NCI-H82 treated with DMSO at 0.1 percent for 48 hours (cell line): ENCODE measurements around the gene TRIM7.

Source experiments
- DNase-seq: peaks from one replicate; lab custom pipeline; 2025; ENCODE audit not compliant: unreplicated experiment; lab: John Stamatoyannopoulos, UW

TRIM7 gene

DNA sequence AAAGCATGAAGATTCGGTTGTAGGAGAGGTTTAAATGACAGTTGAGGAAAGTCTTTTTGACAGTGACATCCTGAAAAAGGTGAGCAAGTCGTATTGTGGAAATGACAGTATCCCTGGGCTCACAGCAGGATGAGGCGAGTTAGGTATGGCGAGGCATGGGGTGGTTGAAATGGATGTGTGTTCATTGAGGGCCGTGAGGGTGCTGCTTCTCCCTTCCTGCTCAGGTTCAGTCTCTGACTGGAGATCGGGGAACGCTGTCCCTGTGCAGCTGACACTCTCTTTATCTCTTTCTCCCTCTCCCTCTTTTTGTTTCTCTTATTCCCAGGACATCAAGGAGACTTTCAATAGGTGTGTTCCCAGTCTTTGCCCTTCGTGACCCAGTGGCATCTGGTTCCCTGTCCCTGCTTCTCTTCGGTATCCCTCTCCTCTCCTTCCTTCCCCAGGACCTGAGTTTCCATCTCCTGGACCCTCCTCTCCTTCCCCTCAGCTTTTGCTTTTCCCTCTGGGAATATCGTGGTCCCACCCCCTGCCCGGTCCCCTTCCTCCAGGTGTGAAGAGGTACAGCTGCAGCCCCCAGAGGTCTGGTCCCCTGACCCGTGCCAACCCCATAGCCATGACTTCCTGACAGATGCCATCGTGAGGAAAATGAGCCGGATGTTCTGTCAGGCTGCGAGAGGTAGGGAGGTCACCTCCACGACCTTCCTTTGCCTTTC, 28.2 kb upstream of the TRIM7 start:
- no peak for DNase-seq

- no peak for DNase-seq
These were observed 27.6 kb upstream of the TRIM7 start for GRCh38 chr5:181232593-181232992.

DNA sequence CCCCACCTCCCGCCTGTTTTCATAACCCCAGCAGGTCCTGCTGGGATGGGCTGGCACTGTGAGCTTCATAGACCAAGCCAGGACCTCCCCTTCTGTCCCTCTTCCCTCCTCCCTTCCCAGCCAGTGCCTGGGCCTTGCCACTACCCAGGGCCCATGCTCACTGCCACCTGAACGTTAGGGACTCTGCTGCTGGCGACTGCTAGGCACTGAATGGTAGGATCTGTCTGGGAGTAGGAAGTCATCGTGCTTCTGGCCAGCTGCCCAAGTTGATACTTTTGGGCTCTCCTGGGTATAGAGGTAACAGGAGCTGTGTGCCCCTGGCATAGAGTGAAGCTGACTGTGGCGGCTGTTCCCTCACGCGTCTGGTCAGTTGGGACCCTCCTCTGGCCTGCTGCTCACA, 26.4 kb upstream of the TRIM7 start:
- no peak for DNase-seq

- DNase-seq, result no peak
These were observed 25.6 kb upstream of the TRIM7 start for GRCh38 chr5:181230551-181230950.

GRCh38 chr5:181229996-181230395, 25.0 kb upstream of the TRIM7 start:
- no peak for DNase-seq

GRCh38 chr5:181224390-181225229, 19.6 kb upstream of the TRIM7 start:
- DNase-seq, result no peak

DNA sequence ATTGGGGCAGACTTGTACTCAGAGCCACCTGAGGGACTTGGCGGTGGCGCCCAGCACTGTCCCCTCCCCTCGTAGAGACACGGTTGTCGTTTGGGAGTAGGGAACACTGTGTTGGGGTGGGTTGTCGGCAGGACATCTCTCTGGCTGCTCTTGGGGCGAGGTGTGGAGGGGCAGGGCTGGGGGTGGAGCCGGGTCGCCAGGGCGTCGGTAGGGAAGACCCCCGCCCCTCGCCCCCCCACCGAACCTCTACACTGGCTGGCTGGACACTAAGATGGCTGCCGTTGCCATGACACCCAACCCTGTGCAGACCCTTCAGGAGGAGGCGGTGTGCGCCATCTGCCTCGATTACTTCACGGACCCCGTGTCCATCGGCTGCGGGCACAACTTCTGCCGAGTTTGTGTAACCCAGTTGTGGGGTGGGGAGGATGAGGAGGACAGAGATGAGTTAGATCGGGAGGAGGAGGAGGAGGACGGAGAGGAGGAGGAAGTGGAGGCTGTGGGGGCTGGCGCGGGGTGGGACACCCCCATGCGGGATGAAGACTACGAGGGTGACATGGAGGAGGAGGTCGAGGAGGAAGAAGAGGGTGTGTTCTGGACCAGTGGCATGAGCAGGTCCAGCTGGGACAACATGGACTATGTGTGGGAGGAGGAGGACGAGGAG, 18.9 kb upstream of the TRIM7 start:
- DNase-seq, result no peak

GRCh38 chr5:181223058-181223728, 18.2 kb upstream of the TRIM7 start, which contains the start of gene TRIM41:
Gene TRIM41 (plus strand): TSS chr5:181223281. CDS start chr5:181224000, 719 bp downstream.
- no peak for DNase-seq

DNA sequence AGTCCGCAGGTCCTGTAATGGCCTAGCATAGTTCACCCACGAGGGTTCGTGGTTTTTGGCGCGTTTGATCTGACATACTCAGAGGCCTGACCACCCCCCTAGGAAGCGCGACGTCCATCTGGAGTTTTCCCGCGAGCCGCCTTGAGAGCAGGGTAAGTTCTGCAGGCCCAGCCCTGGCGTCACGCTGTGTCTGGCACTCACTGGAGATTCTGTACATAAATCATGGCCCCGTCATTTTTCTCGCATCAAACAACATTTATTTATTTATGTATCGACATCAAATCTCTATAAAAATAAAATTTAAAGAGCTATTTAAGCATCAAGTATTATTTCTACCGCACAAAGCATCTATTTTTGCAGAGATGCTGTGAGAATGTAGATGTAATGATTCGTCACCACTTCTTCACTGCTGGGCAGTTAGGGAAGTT, 17.6 kb upstream of the TRIM7 start:
- DNase-seq, result no peak

DNA sequence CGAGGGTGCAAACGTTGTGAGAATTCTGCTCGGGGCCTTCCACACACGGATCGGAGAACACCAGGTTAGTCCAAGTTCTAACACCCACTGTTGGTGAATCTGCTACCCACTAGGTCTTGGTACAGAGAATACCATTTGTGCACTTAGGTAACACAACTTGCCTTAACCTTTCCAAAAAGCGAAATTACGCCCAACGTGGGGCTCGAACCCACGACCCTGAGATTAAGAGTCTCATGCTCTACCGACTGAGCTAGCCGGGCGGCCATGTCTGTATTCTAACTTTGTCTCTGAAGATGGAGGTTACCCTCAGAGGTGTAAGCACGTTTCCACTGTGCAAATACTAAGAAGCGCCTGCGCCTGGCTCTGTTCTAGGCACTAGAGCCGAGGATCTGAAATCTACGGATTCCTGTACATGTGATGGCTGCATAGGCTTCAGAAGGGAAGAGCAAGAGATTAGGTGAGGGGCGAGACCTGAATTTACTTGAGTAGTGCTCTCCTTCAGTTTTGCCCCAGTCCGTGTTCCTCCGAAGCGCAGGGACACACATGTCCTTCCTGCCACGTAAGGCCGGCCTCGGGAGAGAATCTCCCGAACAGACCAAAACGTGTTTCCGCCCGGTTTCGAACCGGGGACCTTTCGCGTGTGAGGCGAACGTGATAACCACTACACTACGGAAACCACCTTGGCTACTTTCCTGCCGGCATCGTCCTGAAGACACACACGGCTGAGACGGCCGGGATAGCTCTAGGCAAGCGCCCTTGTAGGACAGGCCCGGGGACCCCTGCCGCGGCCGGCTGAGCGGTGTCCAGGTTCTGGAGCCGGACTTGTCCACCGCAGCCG, 17.0 kb upstream of the TRIM7 start:
- DNase-seq, result no peak

GRCh38 chr5:181221105-181221791, 16.3 kb upstream of the TRIM7 start:
- no peak for DNase-seq

DNA sequence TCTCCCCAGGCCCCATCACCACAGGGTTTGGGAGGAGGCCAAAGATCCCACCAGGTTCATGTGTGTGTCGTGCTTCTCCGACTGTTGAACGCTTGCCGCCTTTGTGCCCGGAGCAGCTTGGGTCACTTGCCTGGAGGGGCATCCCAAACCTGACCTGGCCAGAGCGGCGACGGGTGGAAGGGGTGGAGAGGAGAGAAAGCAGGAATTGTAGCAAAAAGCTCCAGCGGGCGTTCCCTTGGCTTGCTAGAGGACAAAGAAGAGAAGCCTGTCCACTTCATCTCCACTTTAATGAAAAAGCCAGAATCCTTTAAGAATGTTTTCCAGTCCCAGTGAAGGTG, 15.2 kb upstream of the TRIM7 start:
- no peak for DNase-seq

DNA sequence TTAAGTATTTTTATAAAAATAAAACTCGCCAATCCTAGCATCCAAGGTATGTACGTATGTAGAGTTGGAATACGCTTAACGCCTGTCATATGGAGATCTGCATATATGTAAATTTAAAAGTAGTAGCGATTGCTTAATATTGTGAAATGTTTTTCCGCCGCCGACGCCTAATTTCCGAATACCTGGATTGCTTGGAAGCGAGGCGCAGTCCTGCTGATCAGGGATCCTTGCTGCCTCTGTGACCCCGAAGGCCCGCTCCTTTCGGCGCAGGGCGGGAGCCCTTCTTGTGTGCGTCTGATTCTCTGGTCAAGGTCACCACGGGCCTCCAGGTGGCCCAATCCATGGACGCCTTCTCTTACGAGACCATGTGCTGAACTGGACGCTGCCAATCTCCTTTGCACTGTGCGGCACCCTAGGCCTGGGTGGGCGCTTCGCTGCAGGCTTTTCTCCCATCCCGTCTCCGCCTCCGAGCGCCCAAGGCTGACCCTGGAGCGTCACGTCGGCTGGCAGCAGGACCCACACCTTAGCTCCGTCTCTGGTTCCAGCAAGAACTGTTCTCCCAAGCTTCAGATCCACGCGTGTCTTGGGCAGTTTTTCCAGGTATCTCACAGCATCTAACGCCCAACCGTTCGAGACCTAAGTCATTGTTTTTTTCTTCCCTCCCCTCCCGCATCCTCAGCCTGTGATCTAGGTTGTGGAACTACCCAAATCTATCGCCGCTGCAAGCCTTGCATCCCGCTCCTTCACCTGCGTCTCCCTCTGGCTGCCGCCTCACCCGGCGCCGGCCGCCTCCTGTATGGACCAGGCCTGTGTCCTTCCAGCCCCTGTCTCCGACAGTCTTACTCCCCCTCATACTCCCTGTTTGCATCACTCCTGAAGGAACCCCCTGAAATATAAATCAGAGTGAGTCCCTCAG, 14.5 kb upstream of the TRIM7 start:
- no peak for DNase-seq

GRCh38 chr5:181218795-181219124, 13.8 kb upstream of the TRIM7 start:
- no peak for DNase-seq

DNA sequence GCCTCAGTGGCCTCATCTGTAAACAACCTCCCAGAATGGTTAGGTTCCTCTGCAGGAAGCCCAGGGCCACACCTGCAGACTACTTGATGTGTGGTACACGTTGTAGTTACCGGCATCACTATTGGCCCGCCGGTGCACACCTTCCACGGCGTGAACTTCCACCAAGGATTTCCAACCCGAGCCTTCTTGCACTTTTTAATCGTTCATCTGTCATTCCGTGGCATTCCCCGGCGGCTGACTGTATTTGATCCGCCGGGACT, 12.7 kb upstream of the TRIM7 start:
- no peak for DNase-seq

DNA sequence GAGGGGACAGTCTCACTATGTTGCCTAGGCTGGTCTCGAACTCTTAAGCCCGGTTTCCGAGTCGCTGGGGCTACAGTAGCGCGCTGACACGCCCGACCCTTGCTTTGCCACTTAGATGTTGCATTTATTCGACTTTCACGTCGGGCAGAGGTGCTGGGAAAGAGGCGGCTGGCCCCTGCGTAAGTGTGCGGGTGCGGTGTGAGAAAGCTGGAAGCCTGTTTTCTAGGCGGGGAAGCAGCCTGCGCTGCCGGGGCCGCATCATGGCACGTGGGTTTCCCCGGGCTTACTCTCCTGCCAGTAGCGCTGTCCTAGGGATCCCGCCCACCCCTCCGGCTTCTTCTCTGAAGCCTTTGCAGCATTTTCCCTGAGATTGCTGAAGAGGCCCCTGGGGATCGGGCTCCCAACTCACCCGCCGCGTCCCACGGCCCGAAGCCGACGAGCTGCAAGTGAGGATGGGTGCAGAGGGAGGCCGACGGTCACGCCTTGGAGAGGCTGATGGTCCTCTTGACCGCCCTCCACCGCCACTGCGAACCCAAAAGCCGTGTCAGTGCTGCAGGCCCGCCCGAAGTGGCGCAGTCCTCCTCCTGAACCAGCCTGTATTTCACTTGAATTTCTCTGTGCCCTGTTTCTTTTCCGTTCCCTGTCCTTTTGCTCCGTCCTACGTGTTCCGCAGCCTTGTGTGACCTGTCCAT, 12.3 kb upstream of the TRIM7 start:
- DNase-seq, result no peak

- DNase-seq, result no peak
These were observed 11.3 kb upstream of the TRIM7 start for GRCh38 chr5:181215997-181216989.
